ENCODE results near the gene TCERG1L. TPM values are rescaled to one million over a fixed set of nuclear protein-coding genes. Genes with fewer than 3 reads are reported as not detected.

Gene TCERG1L
- total RNA-seq, 1 donor from 2014 or later = not detected

DNA sequence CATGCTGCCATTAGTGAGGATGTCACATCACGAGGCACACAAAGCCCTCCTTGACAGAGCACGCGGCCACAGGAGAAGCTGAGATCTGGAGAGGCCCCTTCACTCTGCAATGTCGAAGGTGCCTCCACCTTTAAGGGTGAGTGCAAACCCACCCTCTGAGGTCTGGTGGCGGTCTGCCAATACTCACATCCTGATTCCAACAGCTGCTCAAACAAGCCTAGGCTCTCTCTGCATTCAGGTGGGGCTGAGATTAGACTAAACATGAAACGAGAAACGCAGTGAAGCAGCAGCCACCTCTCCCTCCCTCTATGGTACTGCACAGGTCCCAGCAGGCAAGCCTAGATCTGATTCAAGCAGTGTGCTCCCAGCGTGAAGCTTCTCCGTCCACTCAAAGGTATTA is 151.8 kb downstream of the TCERG1L start:
- no peak for ATAC-seq
- Histone ChIP-seq H3K4me3 (no peak overlapping the region), H3K36me3 (no peaks in the 10 kb centered on the region), H3K4me1 (no peaks in the 10 kb centered on the region), H3K9me3 (no peaks in the 10 kb centered on the region), H3K27me3 (ENCODE audit: low read depth) (peaks cover 13% of the 10 kb centered on the region), H3K27ac (no peak overlapping the region)
- TF ChIP-seq, protein P1, sequence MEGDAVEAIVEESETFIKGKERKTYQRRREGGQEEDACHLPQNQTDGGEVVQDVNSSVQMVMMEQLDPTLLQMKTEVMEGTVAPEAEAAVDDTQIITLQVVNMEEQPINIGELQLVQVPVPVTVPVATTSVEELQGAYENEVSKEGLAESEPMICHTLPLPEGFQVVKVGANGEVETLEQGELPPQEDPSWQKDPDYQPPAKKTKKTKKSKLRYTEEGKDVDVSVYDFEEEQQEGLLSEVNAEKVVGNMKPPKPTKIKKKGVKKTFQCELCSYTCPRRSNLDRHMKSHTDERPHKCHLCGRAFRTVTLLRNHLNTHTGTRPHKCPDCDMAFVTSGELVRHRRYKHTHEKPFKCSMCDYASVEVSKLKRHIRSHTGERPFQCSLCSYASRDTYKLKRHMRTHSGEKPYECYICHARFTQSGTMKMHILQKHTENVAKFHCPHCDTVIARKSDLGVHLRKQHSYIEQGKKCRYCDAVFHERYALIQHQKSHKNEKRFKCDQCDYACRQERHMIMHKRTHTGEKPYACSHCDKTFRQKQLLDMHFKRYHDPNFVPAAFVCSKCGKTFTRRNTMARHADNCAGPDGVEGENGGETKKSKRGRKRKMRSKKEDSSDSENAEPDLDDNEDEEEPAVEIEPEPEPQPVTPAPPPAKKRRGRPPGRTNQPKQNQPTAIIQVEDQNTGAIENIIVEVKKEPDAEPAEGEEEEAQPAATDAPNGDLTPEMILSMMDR (IDR thresholded peaks at IDR 0.05) = no peak
- intact Hi-C loops (cut with DNase I) = no loop called here
- no peak for DNase-seq

DNA sequence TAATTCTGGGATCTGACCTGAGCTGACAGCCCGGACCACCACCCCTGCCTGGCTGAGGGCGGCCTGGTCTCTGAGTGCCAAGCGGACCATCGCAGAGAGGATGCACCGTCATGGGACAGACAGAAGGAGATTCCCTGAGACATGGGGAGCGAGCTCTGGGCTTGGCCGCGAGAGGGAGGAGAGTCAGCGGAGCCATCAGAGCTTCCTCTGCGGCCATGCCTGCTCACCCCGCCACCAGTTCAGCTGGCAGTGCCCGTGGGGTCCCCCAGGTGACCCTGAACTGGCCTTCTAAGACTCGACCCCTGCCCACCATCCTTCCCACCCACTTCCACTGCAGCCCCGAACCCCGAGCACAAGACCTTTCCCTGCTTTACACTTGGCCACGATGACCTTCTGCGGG is 152.8 kb downstream of the TCERG1L start:
- Histone ChIP-seq H3K9me3 (no peaks in the 10 kb centered on the region), H3K27ac (no peak overlapping the region), H3K4me3 (no peak overlapping the region), H3K27me3 (ENCODE audit: low read depth) (peaks cover 15% of the 10 kb centered on the region), H3K4me1 (no peaks in the 10 kb centered on the region), H3K36me3 (no peaks in the 10 kb centered on the region)
- intact Hi-C loops (cut with DNase I) = no loop called here
- ATAC-seq (no peak), DNase-seq (no peak)
- TF ChIP-seq, protein P1 (IDR thresholded peaks at IDR 0.05) = no peak

DNA sequence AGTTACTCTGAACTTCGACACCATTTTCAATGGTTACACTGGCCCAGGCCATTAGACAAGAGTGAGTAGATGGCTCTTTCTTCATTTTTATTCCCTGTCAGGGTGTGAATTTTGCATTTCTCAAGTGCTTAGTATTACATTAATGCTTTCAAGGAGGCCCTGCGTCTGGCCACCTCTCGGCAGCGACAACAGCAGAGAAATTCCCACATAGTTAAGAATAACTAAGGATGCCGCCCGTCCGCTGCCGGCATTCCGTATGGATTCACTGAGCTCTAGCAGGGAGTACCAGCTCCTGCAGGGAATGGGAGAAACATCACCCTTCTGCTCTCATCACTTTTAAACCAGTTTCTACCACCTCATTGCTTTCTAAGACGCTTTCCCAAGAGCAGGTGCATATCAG is 153.6 kb downstream of the TCERG1L start:
- Histone ChIP-seq H3K9me3 (no peaks in the 10 kb centered on the region), H3K4me1 (no peaks in the 10 kb centered on the region), H3K27me3 (ENCODE audit: low read depth) (peaks cover 11% of the 10 kb centered on the region), H3K4me3 (no peak overlapping the region), H3K36me3 (no peaks in the 10 kb centered on the region), H3K27ac (no peak overlapping the region)
- ATAC-seq (no peak), DNase-seq (no peak)
- TF ChIP-seq, protein P1 (IDR thresholded peaks at IDR 0.05) = no peak
- intact Hi-C loops (cut with DNase I) = no loop called here

DNA sequence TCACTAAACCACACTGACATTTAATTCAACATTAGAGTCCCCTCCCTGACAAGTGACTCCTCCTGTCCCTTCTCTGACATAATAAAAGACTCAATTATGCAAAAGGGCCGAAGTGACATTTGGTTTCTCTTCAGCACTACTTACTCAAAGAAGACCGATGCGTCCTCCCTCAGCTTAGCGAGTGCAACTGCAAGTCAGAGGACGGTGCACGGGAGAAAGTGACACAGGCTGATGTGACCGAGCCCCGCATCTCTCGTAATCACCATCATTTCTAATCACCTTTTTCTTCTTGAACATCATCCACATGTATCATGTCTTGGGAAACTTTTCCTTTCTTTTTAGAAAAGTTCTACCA is 155.7 kb downstream of the TCERG1L start:
- TF ChIP-seq, protein P1 (IDR thresholded peaks at IDR 0.05) = no peak
- Histone ChIP-seq H3K27me3 (ENCODE audit: low read depth) (peaks cover 11% of the 10 kb centered on the region), H3K4me3 (no peak overlapping the region), H3K4me1 (no peaks in the 10 kb centered on the region), H3K27ac (no peak overlapping the region), H3K36me3 (no peaks in the 10 kb centered on the region), H3K9me3 (no peaks in the 10 kb centered on the region)
- no peak for DNase-seq
- no peak for ATAC-seq
- intact Hi-C loops (cut with DNase I) = no loop called here

DNA sequence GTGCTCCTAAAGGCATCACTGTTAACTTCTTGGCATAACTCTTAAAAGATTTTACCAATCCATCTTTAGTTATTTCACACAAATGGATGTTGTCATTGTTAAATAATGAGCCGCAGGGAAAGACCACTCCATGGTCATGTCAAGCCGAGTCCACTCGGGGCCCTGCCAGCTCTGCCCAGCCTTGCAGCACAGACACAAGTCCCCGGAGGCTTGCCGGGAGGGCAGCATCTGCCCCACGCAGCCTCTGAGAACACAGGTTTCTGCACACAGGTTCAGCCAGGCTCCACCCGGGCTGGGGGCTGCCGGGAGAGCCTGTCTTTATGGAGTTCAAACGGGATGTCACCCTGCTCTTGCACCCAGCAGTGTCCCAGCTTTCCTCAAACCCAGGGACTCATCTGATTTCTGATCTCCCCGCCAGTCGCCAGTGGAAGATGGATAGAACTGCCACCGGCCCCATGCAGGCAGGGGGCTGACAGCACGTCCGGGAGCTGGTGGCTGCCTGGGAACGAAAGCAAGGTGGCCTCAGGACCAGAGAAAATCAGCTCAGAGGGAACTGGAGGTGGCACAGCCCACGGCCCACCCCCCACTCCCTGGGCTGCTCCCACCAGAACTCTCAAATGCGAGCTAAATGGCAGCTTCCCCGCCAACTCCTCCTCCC is 156.2 kb downstream of the TCERG1L start:
- no peaks in the 10 kb centered on the region for H3K9me3 ChIP-seq
- no peak overlapping the region for H3K4me3 ChIP-seq
- no peak overlapping the region for H3K27ac ChIP-seq
- ATAC-seq (no peak), DNase-seq (peak; percentile 28)
- intact Hi-C loops (cut with DNase I) = no loop called here
- no peaks in the 10 kb centered on the region for H3K4me1 ChIP-seq
- no peaks in the 10 kb centered on the region for H3K36me3 ChIP-seq
- peaks cover 11% of the 10 kb centered on the region for H3K27me3 ChIP-seq (ENCODE audit: low read depth)
- TF ChIP-seq, protein P1 (IDR thresholded peaks at IDR 0.05) = no peak
